Activated T-cell treated with anti-CD3 and anti-CD28 coated beads, Interleukin-2, amount 50 U/mL, for 72 hours (primary cell): ENCODE measurements around the gene FAM210B. TPM values are rescaled to one million over a fixed set of nuclear protein-coding genes. Genes with fewer than 3 reads are reported as not detected.
A peak's percentile ranks its signal among the peaks of the same experiment; 100 is the strongest.
"Not testable (repeated sequence)": the region's sequence is repeated elsewhere in the genome, so short reads cannot be mapped to it uniquely, and the experiment has no call there.

Experiments
- ATAC-seq, 2 donors: fragments of 150-1000 bp; cut with Tn5 transposase; replicated peaks in 1 of 2; 2 replicates each; pipeline ENCODE4 v1.10.0; 2021; ENCODE audit warnings: moderate library complexity in 2 of 2, mild to moderate bottlenecking in 1 of 2
- DNase-seq, 2 donors: peaks; one replicate each; pipeline ENCODE4 v3.0.0; 2021 to 2022; ENCODE audit warnings: mixed read lengths in 1 of 2
- H3K27ac Mint-ChIP-seq: one replicate; pipeline ENCODE4 v1.8.0; 2022; ENCODE audit warnings: mild to moderate bottlenecking, moderate library complexity, mixed read lengths
- H3K27me3 Mint-ChIP-seq: one replicate; pipeline ENCODE4 v1.8.0; 2022; ENCODE audit warnings: low read depth, mixed read lengths
- H3K36me3 Mint-ChIP-seq, 2 donors: one replicate each; pipeline ENCODE4 v1.8.0; 2022; ENCODE audit warnings: mixed read lengths in 2 of 2, mild to moderate bottlenecking in 1 of 2; ENCODE audit not compliant: insufficient read depth in 2 of 2
- H3K4me1 Mint-ChIP-seq: one replicate; pipeline ENCODE4 v1.8.0; 2022; ENCODE audit warnings: low read depth, mixed read lengths
- H3K4me3 Mint-ChIP-seq, 2 donors: one replicate each; pipeline ENCODE4 v1.8.0; 2022; ENCODE audit warnings: mild to moderate bottlenecking in 2 of 2, mixed read lengths in 2 of 2, moderate library complexity in 2 of 2
- H3K9me3 Mint-ChIP-seq, 2 donors: one replicate each; pipeline ENCODE4 v1.8.0; 2022; ENCODE audit warnings: mixed read lengths in 2 of 2
- total RNA-seq, 2 donors: library from RNA; stranded (reverse); gene quantifications; one replicate each; pipeline ENCODE4 v1.2.3, GENCODE V29; 2022

Gene FAM210B
- total RNA-seq, 2 donors from 2014 or later, result 4.6 to 4.9 TPM

DNA sequence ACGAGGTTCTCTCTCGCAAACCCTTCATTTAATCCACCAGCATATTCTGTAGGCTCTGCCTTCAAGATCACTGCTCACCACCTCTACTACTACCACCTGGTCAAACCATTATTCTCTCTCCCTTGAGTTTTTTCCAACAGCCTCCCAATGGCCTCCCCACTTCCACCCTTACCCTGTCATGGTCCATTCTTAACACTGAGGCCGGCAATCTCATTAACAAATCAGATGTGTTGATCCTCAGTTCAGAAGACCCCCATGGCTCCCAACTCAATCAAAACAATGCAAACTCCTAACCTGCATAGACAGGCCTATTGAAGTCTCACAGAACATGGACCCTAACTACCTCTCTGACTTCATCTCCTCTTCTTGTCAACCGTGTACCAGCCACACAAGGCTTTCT is 31.0 kb downstream of the FAM210B start:
- Mint-ChIP-seq H3K4me3 (peak overlapping the region in 1 of 2 donors; percentile 7), H3K4me1 (peaks cover 55% of the 10 kb centered on the region), H3K9me3 (no peaks in the 10 kb centered on the region), H3K36me3 (peaks cover 29 to 41% of the 10 kb centered on the region in 2 donors), H3K27ac (no peak overlapping the region), H3K27me3 (no peaks in the 10 kb centered on the region)
- ATAC-seq (no peak), DNase-seq (no peak)

DNA sequence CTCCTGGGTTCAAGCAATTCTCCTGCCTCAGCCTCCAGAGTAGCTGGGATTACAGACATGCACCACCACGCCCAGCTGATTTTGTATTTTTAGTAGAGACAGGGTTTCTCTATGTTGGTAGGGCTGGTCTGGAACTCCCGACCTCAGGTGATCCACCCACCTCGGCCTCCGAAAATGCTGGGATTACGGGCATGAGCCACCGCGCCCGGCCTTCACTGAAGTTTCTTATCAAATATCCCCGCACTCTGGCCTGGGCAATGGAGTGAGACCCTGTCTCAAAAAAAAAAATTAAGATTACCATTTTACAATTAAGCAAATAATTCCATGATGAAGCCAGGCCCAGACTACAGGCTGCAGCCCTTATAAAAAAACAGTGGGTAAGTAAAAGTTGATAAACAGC is 31.6 kb downstream of the FAM210B start:
- Mint-ChIP-seq H3K36me3 (peaks cover 26 to 45% of the 10 kb centered on the region in 2 donors), H3K27ac (peak overlapping the region; percentile 22), H3K4me1 (peaks cover 58% of the 10 kb centered on the region)
- not testable (repeated sequence) for ATAC-seq, DNase-seq, H3K27me3 Mint-ChIP-seq, H3K9me3 Mint-ChIP-seq, H3K4me3 Mint-ChIP-seq

DNA sequence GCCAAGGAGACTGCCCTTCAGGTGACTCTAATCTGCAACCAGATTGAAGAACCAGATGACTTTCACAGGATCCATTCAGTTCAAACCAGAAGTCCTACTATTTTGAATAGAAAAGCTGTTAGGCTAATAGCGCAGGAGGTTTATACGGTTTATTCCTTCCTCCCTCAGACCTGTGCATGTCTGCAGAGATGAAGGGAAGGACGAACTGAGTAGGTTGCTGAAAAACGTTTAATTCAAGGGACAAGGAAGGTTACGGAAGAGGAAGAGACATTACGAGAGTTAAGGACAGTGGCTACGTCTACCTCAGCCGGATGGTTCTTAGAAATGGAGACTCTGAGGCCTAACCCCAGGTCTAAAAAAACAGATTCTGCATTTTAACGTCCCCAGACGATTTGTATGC is 32.3 kb downstream of the FAM210B start:
- Mint-ChIP-seq H3K27me3 (no peaks in the 10 kb centered on the region), H3K27ac (peak overlapping the region; percentile 76), H3K9me3 (no peaks in the 10 kb centered on the region), H3K4me1 (peaks cover 52% of the 10 kb centered on the region), H3K36me3 (peaks cover 26 to 46% of the 10 kb centered on the region in 2 donors), H3K4me3 (no peak overlapping the region)
- DNase-seq, result no peak
- ATAC-seq, result no peak

DNA sequence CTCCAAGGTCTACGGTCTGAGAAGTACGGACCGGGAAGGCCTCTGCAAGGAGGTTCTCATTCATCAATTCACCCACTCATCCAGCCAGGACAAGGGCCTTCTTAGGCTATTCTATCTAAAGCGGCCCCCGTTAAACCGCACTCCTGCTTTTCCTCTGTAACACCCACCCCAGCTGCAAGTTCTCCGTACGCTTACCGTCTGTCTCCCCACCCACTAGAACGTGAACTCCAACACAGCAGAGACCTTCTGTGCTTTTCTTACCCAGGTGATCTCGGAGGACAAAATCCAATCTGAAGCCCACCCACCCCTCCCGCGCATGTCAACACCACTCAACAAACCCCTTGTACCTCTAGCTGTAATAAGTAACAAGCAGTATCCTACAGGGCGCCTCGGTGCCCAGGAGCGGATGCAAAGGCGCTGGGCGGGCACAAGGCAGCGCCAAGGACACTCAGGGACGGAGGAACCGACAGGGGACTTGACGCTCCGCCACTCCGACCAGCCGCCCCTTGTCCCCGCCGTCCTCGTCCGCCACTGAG is 32.9 kb downstream of the FAM210B start:
- no peak overlapping the region for H3K27ac Mint-ChIP-seq
- H3K4me3 Mint-ChIP-seq, result no peak overlapping the region
- H3K36me3 Mint-ChIP-seq, result peaks cover 23 to 42% of the 10 kb centered on the region in 2 donors
- peak; percentile 59 for ATAC-seq
- no peak for DNase-seq
- H3K4me1 Mint-ChIP-seq, result peaks cover 47% of the 10 kb centered on the region
- no peaks in the 10 kb centered on the region for H3K27me3 Mint-ChIP-seq
- H3K9me3 Mint-ChIP-seq, result no peaks in the 10 kb centered on the region

DNA sequence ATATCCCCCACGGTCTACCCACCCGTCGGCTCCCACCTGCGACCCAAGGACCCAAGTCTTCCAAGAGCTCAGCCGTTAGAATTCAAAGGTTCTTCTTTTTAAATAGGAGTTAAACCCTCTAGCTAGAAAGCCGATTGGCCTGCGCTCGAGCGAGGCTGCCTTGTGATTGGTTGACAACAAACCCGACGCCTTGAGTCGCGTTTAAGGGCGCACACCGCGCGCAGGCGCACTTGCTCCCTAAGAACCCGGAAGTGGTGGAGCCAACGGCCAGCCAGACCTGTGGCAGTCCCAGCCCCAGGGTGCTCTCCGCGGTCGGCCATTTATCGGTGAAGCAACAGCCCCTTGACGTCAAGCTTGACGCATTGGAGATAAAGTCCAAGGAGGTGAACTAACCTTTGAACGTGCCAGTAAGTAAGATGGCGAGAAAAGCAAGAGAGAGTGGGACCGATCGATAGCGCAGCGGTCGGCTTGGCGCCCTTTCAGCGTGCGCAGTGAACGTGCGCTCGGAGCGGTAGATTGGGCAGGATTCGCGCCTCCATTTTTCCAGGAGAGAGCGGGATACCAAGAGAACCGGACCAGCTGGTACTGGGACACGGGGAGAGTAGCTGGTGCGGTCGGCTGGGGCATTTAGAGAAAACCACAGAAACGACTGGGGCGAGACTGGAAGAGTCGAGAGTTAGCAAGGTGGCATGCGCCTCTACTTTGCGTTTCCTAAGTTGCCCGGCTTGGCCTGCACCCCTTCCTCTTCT is 33.5 kb downstream of the FAM210B start, which contains the start of the genes AURKA and CSTF1:
Gene AURKA, minus strand, starts transcription at position 84 of the 749 bp plus-strand sequence. CDS start 4,018 bp downstream, outside the sequence.
Gene CSTF1, plus strand, starts transcription at position 514 of the 749 bp plus-strand sequence. CDS start 2,908 bp downstream, outside the sequence.
- H3K27ac Mint-ChIP-seq, result peak within 1 kb of the TSS; percentile 76
- DNase-seq, result peak; percentile 99
- ATAC-seq, result peak; percentile 92 to 94
- H3K4me3 Mint-ChIP-seq, result no peak within 1 kb of the TSS
- H3K9me3 Mint-ChIP-seq, result no peaks in the 10 kb centered on the region
- H3K4me1 Mint-ChIP-seq, result peaks cover 47% of the 10 kb centered on the region
- H3K27me3 Mint-ChIP-seq, result no peaks in the 10 kb centered on the region
- H3K36me3 Mint-ChIP-seq, result peaks cover 26 to 45% of the 10 kb centered on the region in 2 donors

DNA sequence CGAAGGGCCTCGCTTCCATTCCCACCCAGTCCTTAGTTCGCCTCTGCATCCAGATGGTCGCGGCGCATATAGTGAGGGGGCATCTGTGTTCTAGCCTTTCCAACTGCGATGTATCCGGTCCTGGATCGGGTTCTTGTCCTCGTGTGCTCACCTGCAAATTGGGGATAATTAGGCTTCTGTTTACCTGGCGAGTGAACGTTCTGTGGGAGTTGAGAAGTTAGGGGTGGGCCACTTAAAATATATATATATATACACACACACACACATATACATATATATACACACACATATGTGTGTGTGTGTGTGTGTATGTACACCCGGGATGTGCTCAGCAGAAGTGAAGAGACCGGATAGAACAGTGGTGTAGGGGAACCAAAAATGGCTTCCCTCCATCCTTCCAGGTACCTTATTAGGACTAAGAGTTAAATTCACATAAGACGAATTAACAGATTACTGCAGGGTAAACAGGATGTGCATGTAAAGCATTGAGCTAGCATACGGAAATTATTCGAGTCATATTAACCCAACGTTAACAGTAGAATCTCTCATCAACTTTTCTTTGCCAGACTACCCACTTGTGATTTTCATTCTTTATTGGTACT is 34.2 kb downstream of the FAM210B start:
- no peak for ATAC-seq
- peak in 1 of 2 donors; percentile 21 for DNase-seq
- H3K4me3 Mint-ChIP-seq, result no peak overlapping the region
- no peak overlapping the region for H3K27ac Mint-ChIP-seq
- peaks cover 23 to 45% of the 10 kb centered on the region in 2 donors for H3K36me3 Mint-ChIP-seq
- no peaks in the 10 kb centered on the region for H3K27me3 Mint-ChIP-seq
- no peaks in the 10 kb centered on the region for H3K9me3 Mint-ChIP-seq
- peaks cover 47% of the 10 kb centered on the region for H3K4me1 Mint-ChIP-seq

DNA sequence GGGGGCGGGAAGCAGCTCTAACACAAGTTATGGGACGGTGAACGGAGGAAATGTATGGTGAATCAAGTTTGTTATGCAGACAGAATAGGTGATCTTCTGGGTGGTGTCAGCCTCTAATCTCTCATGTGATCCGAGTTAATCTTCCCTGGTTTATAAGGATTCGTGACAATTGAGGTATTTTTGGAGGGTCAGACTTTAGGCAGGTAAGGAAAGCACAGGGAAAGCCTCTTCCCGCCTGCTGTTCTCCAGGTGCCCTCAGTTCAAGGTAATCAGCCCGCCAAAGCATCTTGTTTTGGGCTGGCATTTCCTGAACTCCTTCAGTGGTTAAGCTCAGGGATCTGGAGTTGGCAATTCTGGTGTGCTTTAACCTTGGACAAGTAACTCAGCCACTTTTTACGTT is 34.9 kb downstream of the FAM210B start:
- DNase-seq (no peak), ATAC-seq (no peak)
- no peaks in the 10 kb centered on the region for H3K27me3 Mint-ChIP-seq
- no peak overlapping the region for H3K27ac Mint-ChIP-seq
- peaks cover 47% of the 10 kb centered on the region for H3K4me1 Mint-ChIP-seq
- H3K9me3 Mint-ChIP-seq, result no peaks in the 10 kb centered on the region
- no peak overlapping the region for H3K4me3 Mint-ChIP-seq
- H3K36me3 Mint-ChIP-seq, result peaks cover 23 to 48% of the 10 kb centered on the region in 2 donors

DNA sequence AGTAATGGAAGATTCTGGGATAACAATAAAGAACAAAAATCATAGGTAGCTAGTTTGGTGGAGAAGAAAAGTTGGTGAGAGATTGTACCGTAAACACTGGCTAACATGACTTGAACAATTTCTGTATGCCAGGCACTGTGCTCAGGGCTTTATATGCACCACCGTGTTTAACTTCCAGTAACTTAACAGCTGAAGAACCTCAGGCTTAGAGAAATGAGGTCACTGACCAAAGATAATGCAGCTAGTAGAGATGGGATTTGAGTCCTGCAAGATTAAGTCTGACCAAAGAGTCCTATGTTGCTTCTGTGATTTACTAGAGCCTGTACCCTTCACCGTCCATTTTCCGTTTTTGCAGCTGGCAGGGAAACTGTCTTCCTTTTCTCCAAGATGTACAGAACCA is 36.4 kb downstream of the FAM210B start:
- Mint-ChIP-seq H3K36me3 (peaks cover 17 to 42% of the 10 kb centered on the region in 2 donors), H3K9me3 (no peaks in the 10 kb centered on the region), H3K27ac (peak overlapping the region; percentile 92), H3K27me3 (no peaks in the 10 kb centered on the region), H3K4me3 (no peak overlapping the region), H3K4me1 (peaks cover 39% of the 10 kb centered on the region)
- no peak for DNase-seq
- ATAC-seq, result no peak

DNA sequence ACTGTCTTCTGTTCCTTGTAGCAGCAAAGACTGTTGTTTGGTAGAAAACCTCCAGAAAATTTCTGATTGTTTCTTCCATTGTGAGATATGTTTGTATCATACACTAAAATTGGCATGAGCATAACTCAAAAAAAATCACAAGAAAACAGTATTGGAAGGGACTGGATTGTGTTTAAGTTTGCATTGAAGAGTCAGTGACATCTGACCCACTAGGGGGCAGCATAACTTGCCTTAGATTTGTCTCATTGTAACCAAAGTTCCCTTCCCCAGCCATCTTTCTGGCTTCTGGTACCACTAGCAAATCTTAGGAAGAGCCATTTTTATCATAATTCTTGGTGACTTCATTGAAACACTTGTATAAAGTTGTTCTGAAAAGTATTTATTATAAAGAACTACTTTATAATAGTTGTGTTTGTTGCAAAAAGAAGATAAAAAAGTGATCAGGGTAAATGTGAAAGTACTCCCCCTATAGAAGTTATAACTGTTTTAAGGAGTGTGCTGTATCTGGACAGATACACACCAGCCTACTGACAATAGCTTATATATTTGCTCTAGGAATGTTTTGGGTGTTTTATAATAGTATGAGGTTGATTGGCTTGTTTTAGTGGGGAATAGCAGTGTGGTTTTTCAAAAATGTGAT is 41.3 kb downstream of the FAM210B start:
- ATAC-seq, result peak; percentile 54 to 67
- Mint-ChIP-seq H3K4me3 (peak overlapping the region in 1 of 2 donors; percentile 32), H3K9me3 (no peaks in the 10 kb centered on the region), H3K27me3 (no peaks in the 10 kb centered on the region), H3K36me3 (peaks cover 16 to 47% of the 10 kb centered on the region in 2 donors), H3K27ac (peak overlapping the region; percentile 58), H3K4me1 (peaks cover 11% of the 10 kb centered on the region)
- DNase-seq, result peak; percentile 58 to 73

DNA sequence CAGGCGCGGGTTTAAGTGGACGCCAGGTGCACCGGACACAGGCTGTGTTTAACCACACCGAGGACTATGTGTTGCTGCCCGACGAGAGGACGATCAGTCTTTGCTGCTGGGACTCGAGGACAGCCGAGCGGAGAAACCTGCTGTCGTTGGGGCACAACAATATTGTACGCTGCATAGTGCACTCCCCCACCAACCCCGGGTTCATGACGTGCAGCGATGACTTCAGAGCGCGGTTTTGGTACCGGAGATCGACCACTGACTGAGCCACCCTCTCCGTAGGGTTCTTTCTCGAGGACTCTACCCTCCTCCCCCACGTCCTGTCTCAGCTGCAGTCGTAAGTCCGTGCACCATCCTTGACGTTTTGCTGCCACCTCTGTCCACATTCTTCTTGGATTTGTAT is 44.7 kb downstream of the FAM210B start:
- H3K27ac Mint-ChIP-seq, result no peak overlapping the region
- no peaks in the 10 kb centered on the region for H3K9me3 Mint-ChIP-seq
- H3K36me3 Mint-ChIP-seq, result peaks cover 18 to 44% of the 10 kb centered on the region in 2 donors
- H3K4me1 Mint-ChIP-seq, result peaks cover 15% of the 10 kb centered on the region
- DNase-seq, result no peak
- no peak for ATAC-seq
- no peaks in the 10 kb centered on the region for H3K27me3 Mint-ChIP-seq
- no peak overlapping the region for H3K4me3 Mint-ChIP-seq

DNA sequence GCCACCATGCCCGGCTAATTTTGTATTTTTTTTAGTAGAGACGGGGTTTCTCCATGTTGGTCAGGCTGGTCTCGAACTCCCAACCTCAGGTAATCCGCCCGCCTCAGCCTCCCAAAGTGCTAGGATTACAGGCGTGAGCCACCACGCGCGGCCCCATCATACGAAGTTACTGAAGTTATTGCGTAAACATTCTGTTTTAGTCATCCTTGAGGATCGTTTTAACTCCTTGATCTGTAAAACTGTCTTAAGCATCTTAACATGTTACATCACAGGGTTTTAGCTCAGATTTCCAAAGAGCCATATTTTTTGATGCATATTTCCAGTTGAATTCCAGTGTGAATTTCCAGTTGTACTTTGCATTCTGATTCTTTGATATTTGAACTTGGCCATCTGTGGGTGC is 46.6 kb downstream of the FAM210B start:
- H3K4me3 Mint-ChIP-seq, ATAC-seq, H3K27ac Mint-ChIP-seq, H3K27me3 Mint-ChIP-seq, DNase-seq, H3K9me3 Mint-ChIP-seq: not testable (repeated sequence)
- Mint-ChIP-seq H3K4me1 (peaks cover 23% of the 10 kb centered on the region), H3K36me3 (peaks cover 13 to 36% of the 10 kb centered on the region in 2 donors)

DNA sequence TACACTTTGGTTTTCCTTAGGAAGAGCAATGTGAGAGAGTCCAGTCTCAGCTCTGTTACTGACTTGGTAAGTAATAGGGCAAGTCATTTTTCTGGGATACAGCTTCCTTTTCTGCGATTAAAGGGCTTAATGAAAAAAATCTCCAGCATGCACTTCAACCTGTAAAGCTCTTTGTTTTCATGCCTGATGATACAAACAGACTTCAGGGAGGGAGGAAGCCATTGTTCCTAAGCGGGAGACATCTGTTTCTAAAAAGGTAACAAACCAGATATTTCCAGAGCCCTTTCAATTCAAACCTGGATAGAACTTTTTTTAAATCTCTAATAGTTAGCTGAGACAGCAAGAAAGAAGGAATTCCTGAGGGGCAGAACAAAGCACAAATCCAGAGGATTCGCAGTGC is 48.1 kb downstream of the FAM210B start:
- Mint-ChIP-seq H3K4me3 (no peak overlapping the region), H3K27me3 (no peaks in the 10 kb centered on the region), H3K36me3 (peaks cover 14 to 40% of the 10 kb centered on the region in 2 donors), H3K9me3 (no peaks in the 10 kb centered on the region), H3K4me1 (peaks cover 35% of the 10 kb centered on the region), H3K27ac (no peak overlapping the region)
- ATAC-seq (no peak), DNase-seq (no peak)

DNA sequence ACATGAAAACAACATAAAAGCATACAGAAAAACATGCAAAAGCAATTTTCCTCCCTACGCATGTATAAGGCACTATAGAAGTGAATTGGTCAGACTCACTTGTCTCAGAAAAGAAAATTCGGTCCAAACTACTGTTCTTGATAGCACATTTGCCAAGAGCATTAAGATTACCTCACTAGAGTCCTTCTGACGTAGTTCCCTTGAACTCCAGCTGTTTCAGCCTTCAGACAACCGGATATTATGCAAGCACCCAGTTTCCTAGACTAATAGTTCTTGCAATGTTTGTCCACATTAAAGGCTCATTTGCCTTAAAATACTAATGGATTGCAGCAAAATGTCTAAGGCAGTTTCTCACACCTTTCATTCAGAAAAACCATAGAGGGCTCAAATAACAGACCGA is 50.7 kb downstream of the FAM210B start:
- Mint-ChIP-seq H3K4me3 (no peak overlapping the region), H3K9me3 (peaks cover 1 to 3% of the 10 kb centered on the region in 2 donors), H3K4me1 (peaks cover 57% of the 10 kb centered on the region), H3K27ac (peak overlapping the region; percentile 42), H3K36me3 (peaks cover 20 to 51% of the 10 kb centered on the region in 2 donors), H3K27me3 (no peaks in the 10 kb centered on the region)
- DNase-seq, result no peak
- ATAC-seq, result no peak
